ENCODE measurements around the gene TSPYL1. TPM values are rescaled to one million over a fixed set of nuclear protein-coding genes. Genes with fewer than 3 reads are reported as not detected.

Gene TSPYL1
- total and polyA plus RNA-seq, 2 of the 8 experiments (the other 6 are each of a cell fraction or from before 2014, with no cell fraction given): 33.2 to 79.1 TPM

DNA sequence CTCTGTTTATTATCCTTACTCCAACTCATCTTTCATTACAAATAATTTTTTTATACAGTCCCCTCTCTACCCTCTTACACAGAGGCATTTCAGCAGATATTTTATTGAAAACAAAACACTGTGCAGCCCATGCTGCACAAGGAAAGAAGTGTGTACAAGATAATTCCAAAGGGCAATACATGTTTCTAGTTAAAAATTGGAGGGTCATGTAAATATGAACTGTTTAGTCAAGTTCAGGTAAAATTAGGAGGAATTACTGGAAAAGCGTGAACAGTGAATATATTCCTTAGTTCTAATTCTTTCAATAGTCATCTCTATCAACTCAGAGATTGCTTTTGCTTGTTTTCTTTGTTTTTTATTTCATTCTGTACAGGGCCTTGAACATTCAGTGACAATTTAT is 27.9 kb upstream of the TSPYL1 start (continued):
- no peak for TF ChIP-seq TEAD4 (IDR thresholded peaks at IDR 0.05; ENCODE audit: low read depth, low read length)

Data from H1 (cell line).